ENCODE results near the gene DCLK1.

DCLK1 gene

GRCh38 chr13:35764326-35765015 lies 366.7 kb downstream of the DCLK1 start:
- no peak for DNase-seq (ENCODE audit: low spot score)
- FAIRE-seq = no peak

GRCh38 chr13:35763782-35764123 lies 367.4 kb downstream of the DCLK1 start:
- DNase-seq (ENCODE audit: low spot score) (no peak), FAIRE-seq (no peak)

GRCh38 chr13:35763060-35763781 lies 368.0 kb downstream of the DCLK1 start:
- FAIRE-seq = no peak

DNA sequence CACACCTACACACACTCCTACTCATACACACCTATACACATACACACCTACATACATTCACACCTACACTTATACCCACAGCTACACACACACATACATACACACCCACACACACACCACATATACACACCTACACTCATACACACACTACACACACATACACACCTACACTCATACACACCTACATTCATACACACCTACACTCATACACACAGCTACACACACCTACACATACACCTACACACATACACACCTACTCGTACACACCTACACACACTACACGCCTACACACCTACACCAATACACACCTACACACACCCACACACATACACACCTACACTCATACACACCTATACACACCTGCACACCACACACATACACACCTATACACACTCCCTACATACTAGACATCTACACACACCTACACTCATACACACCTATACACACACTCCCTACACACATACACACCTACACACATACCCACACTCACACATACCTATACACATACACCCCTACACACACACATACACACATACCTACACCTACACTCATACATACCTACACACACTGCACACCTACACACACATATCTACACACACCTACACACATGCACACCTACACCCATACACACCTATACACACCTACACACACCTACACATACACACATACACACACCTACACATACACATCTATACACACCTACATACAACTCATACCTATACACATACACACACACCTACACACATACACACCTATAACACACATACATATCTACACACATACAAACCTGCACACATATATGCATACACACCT lies 369.5 kb downstream of the DCLK1 start:
- no peak for FAIRE-seq
- no peak for DNase-seq (ENCODE audit: low spot score)

More at GRCh38 chr13:35763060-35763781, 368.0 kb downstream of the DCLK1 start:
- DNase-seq (ENCODE audit: low spot score) = no peak

DNA sequence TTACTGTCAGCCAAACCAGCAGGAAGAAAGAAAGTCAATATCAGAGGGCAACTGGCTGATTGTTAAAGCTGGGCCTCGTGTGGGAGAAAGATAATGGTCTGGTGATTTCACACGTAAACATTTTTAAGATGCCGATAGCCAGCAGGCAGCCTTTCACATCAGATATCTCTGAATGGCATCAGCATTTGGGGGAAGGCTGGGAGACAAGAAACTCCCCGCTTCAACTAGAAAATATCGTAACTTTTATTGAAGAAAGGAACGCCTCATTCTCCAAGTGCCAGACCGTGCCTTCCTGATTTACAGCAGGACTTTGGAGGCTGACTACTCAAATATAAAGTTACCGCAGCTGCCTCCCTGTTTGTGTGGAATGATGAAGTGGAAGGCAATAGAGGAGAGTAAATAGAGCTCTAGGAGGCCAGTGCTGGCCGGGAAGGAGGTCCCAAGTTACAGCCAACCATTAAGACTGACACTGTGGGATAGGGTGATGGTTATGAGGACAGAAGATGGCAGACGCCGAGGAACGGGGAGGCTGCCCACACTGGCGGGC lies 370.4 kb downstream of the DCLK1 start:
- no peak for DNase-seq (ENCODE audit: low spot score)
- FAIRE-seq = no peak

- DNase-seq (ENCODE audit: low spot score) = no peak
- no peak for FAIRE-seq
Measured at GRCh38 chr13:35747594-35747993, 383.6 kb downstream of the DCLK1 start.

DNA sequence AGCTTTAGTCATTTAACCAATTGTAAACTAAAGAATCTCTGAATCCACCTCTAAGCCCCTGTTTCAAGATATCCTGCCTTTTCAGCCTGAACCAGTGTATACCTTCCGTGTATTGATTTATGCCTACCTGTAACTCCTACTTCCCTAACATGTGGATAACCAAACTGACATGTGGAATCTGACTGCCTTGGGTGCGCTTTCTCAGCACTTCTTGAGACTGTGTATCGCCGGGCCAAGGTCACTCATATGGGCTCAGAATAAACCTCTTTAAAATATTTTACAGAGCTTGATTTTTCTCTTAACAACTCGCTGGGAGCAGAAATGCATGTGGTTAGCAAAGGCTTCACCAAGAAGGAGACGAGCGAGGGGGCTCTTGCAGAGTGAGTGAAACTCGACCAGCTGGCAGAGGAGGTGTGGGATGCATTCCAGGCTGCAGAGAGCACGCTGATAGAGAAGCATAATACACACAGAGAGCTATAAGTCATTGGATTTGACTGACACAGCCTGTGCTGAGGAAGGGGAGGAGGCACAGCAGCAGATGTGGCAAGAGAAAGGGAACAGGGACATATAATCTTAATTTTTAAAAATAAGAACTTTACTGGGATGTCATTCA lies 386.5 kb downstream of the DCLK1 start:
- DNase-seq (ENCODE audit: low spot score) (no peak), FAIRE-seq (no peak)

GRCh38 chr13:35744144-35744543 lies 387.0 kb downstream of the DCLK1 start:
- no peak for FAIRE-seq

DNA sequence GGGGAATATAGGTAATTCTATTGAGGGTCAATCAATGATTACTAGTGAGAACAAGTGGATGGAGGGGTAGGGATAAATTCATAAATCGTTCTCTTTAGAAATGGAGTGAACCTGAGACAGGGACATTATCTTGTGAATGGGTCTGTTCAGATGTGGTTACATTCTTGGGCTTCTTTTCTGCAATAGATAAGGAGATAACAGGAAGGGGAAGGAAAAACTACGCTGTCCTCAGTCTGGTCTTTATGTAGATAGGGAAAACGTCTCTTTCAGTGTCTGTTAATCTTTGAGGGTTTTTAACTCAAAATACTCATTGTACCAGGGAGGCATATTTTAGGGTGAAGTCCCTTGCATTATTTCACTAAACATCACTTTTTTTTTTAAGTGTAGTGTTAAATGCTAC lies 388.0 kb downstream of the DCLK1 start:
- DNase-seq (ENCODE audit: low spot score) = no peak

More at GRCh38 chr13:35744144-35744543, 387.0 kb downstream of the DCLK1 start:
- DNase-seq (ENCODE audit: low spot score) = no peak

GRCh38 chr13:35741657-35742056 lies 389.5 kb downstream of the DCLK1 start:
- FAIRE-seq (no peak), DNase-seq (ENCODE audit: low spot score) (no peak)

More for the DNA sequence above, 388.0 kb downstream of the DCLK1 start:
- no peak for FAIRE-seq

- no peak for FAIRE-seq
- no peak for DNase-seq (ENCODE audit: low spot score)
Measured at GRCh38 chr13:35736876-35737275, 394.3 kb downstream of the DCLK1 start.

DNA sequence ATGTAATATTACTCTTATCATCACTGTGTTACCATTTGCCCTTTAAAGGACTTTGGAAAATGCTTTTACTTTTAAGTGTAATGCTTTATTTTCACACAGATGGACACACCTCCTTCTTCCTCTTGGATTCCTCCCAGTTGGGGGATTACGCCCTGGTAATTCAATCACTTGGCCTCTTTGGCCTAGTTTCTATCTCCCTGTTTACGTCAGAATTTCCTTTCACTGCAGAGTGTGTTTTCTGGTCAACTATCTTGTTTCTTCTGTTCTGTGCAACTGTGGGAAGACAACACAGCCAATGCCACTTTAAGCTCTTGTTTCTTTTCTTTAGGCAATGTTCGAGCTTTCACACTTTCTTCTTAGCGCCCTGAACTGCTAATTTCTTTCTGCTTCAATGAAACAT lies 397.4 kb downstream of the DCLK1 start:
- FAIRE-seq = no peak
- no peak for DNase-seq (ENCODE audit: low spot score)

GRCh38 chr13:35732565-35732964 lies 398.6 kb downstream of the DCLK1 start:
- FAIRE-seq = no peak
- DNase-seq (ENCODE audit: low spot score) = no peak

GRCh38 chr13:35731471-35731870 lies 399.7 kb downstream of the DCLK1 start:
- FAIRE-seq = no peak
- DNase-seq (ENCODE audit: low spot score) = no peak

DNA sequence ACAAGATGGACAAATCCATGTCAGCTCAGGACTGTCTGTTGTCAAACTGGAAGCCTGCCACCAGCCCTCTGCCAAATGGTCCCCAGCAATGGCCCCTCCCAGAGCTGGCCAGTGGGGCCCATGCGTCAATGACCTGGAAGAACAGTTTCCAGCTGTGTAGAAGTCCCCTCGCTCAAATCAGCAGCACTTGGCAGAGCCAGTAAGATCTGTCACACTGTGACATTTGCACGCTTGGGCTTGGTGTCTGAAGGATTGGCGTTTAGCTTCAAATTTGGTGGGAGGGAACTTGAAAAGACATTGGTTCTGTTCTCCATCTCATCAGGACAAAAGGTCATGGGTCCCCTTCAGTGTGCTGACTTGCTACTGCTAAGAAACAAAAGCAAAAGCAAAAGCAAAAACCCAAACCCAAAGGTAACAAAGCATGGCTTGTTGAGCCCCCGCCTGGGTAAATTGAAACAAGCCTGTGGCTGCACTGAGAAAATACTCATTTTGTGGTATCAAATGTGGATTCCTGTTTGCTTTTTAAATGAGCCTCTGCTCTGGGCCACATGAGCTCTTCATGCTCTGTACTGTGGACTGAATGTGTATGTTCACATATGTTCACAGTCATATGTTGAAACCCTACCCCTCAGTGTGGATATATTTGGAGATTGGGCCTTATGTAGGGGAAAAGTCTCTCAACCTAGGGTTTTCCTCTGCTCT lies 401.1 kb downstream of the DCLK1 start:
- no peak for FAIRE-seq

DNA sequence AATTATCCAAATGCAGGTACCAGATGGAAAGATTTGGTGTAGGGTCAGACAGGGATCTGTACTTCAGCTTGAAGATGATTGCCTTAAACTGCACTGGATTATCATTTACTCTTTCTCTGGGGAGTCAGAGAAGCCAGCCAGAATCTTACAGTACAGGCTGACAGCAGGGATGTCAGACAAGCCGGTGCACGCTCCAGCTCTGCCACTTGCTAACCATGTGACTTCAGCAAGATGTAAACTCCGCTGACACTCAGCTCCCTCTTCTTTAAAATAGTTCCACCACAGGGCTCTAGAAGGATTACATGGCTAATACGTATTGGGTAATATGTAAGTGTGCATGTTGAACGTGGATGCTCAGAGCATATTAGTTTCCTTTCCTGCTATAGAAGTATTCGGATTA lies 403.3 kb downstream of the DCLK1 start:
- no peak for FAIRE-seq
- no peak for DNase-seq (ENCODE audit: low spot score)

More for the DNA sequence above, 401.1 kb downstream of the DCLK1 start:
- no peak for DNase-seq (ENCODE audit: low spot score)

- no peak for FAIRE-seq
- no peak for DNase-seq (ENCODE audit: low spot score)
Measured at GRCh38 chr13:35724446-35724845, 406.7 kb downstream of the DCLK1 start.

GRCh38 chr13:35723821-35724220 lies 407.4 kb downstream of the DCLK1 start:
- DNase-seq (ENCODE audit: low spot score) = no peak
- no peak for FAIRE-seq

DNA sequence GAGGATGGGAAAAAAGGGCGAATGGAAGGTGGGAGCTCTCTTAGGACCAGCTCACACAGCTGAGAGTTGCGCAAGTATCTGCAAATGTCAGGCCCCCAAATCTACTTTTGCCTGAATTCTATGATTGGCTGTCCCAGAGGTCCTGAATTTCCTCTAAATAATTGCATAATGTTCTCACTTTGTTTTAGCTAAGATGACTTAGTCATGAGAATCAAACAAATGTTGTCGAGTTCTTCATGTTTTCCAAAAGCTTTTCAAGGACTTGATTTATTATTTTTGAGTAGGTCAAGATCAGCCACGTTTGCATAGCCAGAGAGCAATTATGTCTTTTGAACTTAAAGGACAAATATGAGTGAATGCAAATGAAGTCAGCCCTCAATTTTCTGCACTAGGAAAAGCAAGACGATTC lies 408.1 kb downstream of the DCLK1 start:
- FAIRE-seq (no peak), DNase-seq (ENCODE audit: low spot score) (no peak)

GRCh38 chr13:35722458-35723052 lies 408.6 kb downstream of the DCLK1 start:
- no peak for FAIRE-seq
- no peak for DNase-seq (ENCODE audit: low spot score)

Data from RCC 7860 (cell line).